Coronary artery (tissue), 2 donors: ENCODE results near the gene PUM2.

ENCODE experiments used
- DNase-seq: peaks from one replicate; pipeline ENCODE4 v3.0.0-alpha.2; 2017; ENCODE audit warnings: low spot score
- H3K27ac ChIP-seq, 2 donors: fragments of 200-600 bp; sonication (generic); one replicate each; pipeline ENCODE4 v1.5.1; 2016 to 2019
- H3K4me3 ChIP-seq: fragments of 200-600 bp; sonication (generic); 2 replicates; pipeline ENCODE4 v1.5.1; 2016; ENCODE audit warnings: mild to moderate bottlenecking, moderate library complexity
- TF ChIP-seq, protein P1 (sequence below): fragments of 200-600 bp; sonication (generic); IDR thresholded peaks from one replicate; pipeline ENCODE4 v1.5.1; 2019; ENCODE audit warnings: antibody characterized with exemption

PUM2 gene

GRCh38 chr2:20211860-20212458 is 138.7 kb downstream of the PUM2 start:
- no peak overlapping the region for H3K27ac ChIP-seq
- DNase-seq = no peak
- TF ChIP-seq, protein P1, sequence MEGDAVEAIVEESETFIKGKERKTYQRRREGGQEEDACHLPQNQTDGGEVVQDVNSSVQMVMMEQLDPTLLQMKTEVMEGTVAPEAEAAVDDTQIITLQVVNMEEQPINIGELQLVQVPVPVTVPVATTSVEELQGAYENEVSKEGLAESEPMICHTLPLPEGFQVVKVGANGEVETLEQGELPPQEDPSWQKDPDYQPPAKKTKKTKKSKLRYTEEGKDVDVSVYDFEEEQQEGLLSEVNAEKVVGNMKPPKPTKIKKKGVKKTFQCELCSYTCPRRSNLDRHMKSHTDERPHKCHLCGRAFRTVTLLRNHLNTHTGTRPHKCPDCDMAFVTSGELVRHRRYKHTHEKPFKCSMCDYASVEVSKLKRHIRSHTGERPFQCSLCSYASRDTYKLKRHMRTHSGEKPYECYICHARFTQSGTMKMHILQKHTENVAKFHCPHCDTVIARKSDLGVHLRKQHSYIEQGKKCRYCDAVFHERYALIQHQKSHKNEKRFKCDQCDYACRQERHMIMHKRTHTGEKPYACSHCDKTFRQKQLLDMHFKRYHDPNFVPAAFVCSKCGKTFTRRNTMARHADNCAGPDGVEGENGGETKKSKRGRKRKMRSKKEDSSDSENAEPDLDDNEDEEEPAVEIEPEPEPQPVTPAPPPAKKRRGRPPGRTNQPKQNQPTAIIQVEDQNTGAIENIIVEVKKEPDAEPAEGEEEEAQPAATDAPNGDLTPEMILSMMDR = no peak

GRCh38 chr2:20211420-20211819 is 139.2 kb downstream of the PUM2 start:
- no peak overlapping the region for H3K4me3 ChIP-seq
- TF ChIP-seq, protein P1 = no peak
- H3K27ac ChIP-seq = no peak overlapping the region
- DNase-seq = no peak

More at GRCh38 chr2:20211860-20212458, 138.7 kb downstream of the PUM2 start:
- no peak overlapping the region for H3K4me3 ChIP-seq

DNA sequence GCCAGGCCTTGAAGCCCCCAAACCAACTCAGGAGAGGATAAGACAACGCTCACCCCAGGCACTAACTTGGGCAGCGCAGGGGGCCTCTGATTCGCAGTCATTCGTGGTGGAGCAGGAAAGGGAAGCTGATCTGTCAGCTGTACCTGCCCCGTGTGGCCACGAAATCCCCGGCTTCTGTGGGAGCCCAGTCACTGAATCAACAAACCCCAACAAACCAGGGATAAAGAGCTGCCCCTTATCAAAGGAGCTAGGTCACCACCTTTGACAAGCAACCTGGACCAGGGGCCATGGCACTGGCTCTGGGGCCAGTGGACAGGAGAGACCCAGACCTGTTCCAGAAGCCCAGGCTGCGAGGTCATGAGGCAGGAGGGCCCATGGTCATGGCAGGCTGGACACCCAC is 140.2 kb downstream of the PUM2 start:
- TF ChIP-seq, protein P1 = no peak
- no peak overlapping the region for H3K27ac ChIP-seq
- DNase-seq = no peak
- no peak overlapping the region for H3K4me3 ChIP-seq

- Histone ChIP-seq H3K27ac (no peak overlapping the region), H3K4me3 (no peak overlapping the region)
- TF ChIP-seq, protein P1 = no peak
- no peak for DNase-seq
These were observed 141.1 kb downstream of the PUM2 start for GRCh38 chr2:20209373-20210109.

DNA sequence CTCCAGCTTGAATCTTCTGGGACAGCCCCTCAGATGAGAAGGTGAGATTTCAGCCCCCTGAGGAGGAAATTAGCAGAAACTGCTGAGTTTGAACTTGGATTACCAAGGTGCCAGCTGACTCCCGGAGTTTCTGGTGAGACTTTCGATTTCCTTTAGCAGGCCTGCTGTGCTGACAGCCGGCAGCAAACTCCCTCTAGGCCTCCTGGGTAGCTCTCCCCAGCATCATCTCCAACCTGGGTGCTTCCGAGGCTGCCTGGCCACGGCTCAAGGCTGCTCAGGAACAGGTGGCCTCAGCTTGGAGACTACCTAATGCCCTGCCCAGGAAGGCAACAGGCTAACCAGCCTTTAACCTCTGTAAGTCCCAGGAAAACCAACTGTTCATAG is 142.2 kb downstream of the PUM2 start:
- Histone ChIP-seq H3K4me3 (no peak overlapping the region), H3K27ac (no peak overlapping the region)
- DNase-seq = no peak
- TF ChIP-seq, protein P1 = no peak

- TF ChIP-seq, protein P1 = no peak
- Histone ChIP-seq H3K4me3 (no peak overlapping the region), H3K27ac (no peak overlapping the region)
- DNase-seq = no peak
These were observed 143.6 kb downstream of the PUM2 start for GRCh38 chr2:20207051-20207450.
